Upper lobe of left lung (tissue), 4 donors: ENCODE data around the gene PFN4.

Experiments
- CTCF ChIP-seq, 6 experiments: fragments of 450-650 bp in 4 of 6; fragments of 200-600 bp in 2 of 6; sonication (generic) in 2 of 6; IDR thresholded peaks; one replicate each; pipeline ENCODE4 v1.5.1; 2016 to 2019; ENCODE audit warnings: antibody characterized with exemption in 6 of 6
- EP300 ChIP-seq, 4 donors: sonication (generic); formaldehyde crosslinking; IDR thresholded peaks; one replicate each; pipeline ENCODE4 v1.5.1; 2017; ENCODE audit warnings: antibody characterized with exemption in 4 of 4, control low read depth in 2 of 4

- no peak for TF ChIP-seq EP300 (IDR thresholded peaks at IDR 0.05)
- TF ChIP-seq CTCF (IDR thresholded peaks at IDR 0.05), result no peak
Observed at GRCh38 chr2:24152413-24153197, 29.5 kb upstream of the PFN4 start.
